Astrocyte of the hippocampus (primary cell): ENCODE data around the gene GARS1.
A peak's percentile ranks its signal among the peaks of the same experiment; 100 is the strongest.
"Not testable (repeated sequence)": the region's sequence is repeated elsewhere in the genome, so short reads cannot be mapped to it uniquely, and the experiment has no call there.

Experiments
- DNase-seq: peaks from one replicate; pipeline ENCODE4 v3.0.0; 2011; ENCODE audit warnings: low read depth, low spot score

Gene GARS1

GRCh38 chr7:30594540-30595435 lies at the start of gene GARS1:
Gene GARS1, plus strand, starts transcription at chr7:30594878. Its CDS starts 44 bp downstream, at chr7:30594922.
- DNase-seq = peak; percentile 97

GRCh38 chr7:30545791-30546555 lies 48.7 kb upstream of the GARS1 start:
- no peak for DNase-seq

- no peak for DNase-seq
Measured at GRCh38 chr7:30546596-30546995, 48.1 kb upstream of the GARS1 start.

GRCh38 chr7:30548845-30549244 lies 45.8 kb upstream of the GARS1 start:
- DNase-seq = peak; percentile 89

GRCh38 chr7:30549931-30550493 lies 44.7 kb upstream of the GARS1 start:
- no peak for DNase-seq

DNA sequence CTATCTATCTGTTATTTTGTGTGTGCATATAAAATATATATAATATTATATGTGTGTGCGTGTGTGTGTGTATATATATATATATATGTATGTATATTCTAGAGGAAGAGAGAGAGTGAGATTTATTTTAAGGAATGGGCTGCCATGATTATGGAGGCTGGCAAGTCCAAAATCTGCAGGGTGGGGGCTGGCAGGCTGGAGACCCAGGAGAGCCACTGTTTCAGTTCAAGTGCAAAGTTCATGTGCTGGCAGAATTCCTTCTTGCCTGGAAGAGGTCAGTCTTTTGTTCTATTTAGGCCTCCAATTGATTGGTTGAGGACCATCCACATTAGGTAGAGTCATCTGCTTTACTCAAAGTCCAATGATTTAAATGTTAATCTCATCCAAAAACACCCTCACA lies 42.3 kb upstream of the GARS1 start:
- no peak for DNase-seq

DNA sequence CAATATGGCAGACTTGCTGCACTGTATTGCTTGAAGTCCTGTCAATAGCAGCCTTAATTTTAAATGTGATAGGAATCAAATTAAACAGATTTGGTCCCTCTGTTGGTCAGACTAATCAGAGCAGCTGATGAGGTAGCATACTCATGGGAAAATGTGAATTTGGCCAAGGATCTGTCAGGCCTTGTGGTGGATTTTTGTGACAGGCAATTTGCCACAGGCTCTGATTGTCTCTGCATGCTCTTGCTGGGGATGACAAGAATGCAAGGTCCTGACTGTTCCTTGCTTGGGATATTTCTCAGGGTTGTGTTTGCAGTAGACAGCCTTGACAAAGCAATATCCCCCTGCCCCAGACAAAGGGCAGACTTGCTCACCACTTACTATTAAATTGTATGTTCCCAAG lies 41.5 kb upstream of the GARS1 start:
- peak; percentile 32 for DNase-seq

DNA sequence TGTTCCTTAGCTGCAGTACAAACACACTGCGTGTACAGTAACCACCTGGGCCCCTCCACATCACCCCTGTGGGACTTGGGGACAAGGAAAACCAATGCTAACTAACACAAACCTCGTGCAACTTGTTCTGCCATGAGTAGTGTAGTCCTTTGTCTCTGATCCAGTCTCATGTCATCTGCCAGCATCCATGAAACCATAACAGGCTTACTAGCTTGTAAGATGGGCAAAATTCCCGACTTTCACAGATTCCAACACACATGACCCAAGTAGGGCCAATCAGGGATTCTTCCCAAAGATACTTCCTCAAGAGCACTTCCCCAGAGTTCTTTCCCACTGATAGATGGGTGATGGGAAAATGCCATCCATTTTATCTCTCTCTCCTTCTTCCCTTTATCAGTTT lies 41.1 kb upstream of the GARS1 start:
- no peak for DNase-seq

DNA sequence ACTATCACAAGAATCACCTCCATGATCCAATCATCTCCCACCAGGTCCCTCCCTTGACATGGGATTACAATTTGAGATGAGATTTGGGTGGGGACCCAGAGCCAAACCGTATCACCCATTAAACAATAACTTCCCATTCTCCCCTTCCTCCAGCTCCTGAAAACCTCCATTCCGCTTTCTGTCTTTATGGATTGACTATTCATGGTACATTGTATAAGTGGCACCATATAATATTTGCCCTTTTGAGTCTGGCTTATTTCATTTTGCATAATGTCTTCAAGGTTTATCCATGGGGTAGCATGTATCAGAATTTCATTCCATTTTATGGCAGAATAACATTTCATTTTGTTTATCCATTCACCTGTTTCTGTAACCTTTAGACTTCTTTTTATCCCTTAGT lies 39.2 kb upstream of the GARS1 start:
- DNase-seq = no peak

DNA sequence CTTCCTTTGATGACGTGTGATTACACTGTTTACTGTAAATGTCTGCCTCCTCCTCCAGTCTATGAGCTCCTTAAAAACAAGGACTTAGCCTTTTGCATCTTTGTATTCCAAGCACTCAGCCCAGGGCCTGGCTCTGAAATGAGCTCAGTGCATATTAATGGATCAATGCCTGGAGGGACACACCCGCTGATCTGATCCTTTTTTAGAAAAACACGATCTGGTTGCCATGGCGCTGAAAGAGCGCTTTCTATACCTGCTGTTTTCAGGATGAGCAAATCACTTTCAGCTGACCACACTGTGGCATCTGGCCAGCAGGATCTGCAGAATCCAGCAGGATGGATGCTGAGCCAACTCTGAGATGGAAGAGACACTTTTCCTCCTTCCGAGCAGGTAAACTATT lies 37.8 kb upstream of the GARS1 start:
- peak; percentile 62 for DNase-seq

DNA sequence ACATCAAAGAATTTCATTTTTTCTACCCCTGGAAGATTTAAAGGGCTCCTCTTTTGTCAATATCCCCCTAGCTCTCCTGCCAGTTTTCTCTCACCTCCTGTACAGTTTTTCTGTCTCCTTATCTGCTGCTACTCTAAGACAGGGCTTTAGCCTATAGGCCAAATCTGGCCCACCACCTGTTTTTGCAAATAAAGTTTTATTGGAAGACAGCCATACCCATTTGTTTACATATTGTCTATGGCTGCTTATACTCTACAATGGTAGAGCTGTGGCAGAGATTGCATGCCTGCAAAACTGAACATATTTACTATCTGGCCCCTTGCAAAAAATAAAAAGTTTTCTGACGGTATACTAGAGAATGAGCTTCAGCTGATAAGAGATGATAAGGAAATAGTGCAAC lies 37.4 kb upstream of the GARS1 start:
- DNase-seq = no peak

DNA sequence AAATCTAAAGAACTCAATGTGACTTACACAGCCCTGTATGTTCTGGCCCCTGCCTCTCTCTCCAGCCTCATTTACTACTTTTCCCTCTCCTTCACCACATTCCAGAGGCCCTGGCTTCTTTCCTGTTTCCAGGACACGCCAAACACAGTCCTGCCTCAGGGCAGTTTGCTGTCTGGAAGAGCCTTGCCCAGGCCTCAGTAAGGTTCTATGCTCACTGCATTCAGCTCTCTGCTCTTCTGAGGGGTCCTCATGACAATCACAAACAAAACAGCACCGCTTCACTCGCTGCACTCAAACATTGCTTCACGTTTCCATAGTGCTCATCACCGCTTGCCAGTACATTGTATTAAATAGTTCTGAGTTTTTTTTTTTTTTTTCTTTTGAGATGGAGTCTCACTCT lies 35.1 kb upstream of the GARS1 start:
- peak; percentile 49 for DNase-seq

DNA sequence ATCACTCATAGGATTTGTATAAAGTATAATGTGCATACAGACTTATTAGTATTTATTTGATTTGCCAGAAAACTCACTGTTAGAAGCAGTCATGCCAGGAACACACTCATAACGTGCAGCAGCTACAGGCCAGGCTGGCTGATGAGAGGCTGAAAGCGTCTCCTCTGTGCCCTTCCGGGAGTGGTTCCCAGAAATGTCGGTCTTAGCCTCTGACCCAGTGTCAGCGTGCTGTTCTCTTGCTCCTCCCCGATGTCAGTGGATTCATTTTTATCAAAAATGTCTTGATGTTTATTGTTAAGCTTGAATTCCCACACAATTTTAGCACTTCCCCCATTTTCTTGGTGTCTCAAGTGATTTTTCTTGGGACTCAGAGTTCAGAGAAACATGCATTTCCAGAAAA lies 33.3 kb upstream of the GARS1 start:
- DNase-seq = no peak

DNA sequence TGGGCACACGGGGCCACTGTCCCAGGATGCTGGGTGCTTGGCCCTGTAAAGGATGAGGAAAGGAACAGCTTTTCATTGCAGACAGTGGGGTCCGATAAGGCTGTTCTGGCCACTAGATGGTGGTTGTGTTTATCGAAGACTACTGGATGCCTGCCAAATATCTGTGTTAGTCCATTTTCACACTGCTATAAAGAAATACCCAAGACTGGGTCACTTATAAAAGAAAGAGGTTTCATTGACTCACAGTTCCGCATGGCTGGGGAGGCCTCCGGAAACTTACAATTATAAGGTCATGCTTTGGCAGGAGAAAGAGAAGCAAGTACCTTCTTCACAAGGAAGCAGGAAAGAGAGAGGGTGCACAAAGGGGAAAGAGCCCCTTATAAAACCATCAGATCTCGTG lies 32.2 kb upstream of the GARS1 start:
- peak; percentile 52 for DNase-seq

DNA sequence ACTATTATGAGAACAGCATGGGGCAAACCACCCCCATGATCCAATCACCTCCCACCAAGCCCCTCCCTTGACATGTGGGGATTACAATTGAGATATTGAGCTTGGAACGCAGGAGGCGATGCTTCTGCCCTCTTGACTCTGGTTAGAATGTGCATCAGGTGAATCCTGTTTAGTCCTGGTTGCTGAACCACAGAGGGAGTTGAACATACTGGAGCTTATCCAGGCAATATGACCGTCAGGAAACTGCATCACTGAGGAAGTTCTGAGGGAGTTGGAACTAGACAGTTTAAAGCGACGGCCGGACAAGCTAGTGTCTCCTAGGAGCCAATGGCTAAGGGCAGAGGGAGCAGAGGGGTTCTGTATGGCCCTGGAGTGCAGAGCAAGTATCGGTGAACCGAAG lies 31.8 kb upstream of the GARS1 start:
- no peak for DNase-seq

GRCh38 chr7:30563326-30563942 lies 31.2 kb upstream of the GARS1 start:
- peak; percentile 79 for DNase-seq

GRCh38 chr7:30564243-30564892 lies 30.3 kb upstream of the GARS1 start:
- peak; percentile 93 for DNase-seq

GRCh38 chr7:30566596-30566995 lies 28.1 kb upstream of the GARS1 start:
- DNase-seq = no peak

GRCh38 chr7:30567081-30567480 lies 27.6 kb upstream of the GARS1 start:
- no peak for DNase-seq

- DNase-seq = not testable (repeated sequence)
Measured at GRCh38 chr7:30570238-30570637, 24.4 kb upstream of the GARS1 start.

DNA sequence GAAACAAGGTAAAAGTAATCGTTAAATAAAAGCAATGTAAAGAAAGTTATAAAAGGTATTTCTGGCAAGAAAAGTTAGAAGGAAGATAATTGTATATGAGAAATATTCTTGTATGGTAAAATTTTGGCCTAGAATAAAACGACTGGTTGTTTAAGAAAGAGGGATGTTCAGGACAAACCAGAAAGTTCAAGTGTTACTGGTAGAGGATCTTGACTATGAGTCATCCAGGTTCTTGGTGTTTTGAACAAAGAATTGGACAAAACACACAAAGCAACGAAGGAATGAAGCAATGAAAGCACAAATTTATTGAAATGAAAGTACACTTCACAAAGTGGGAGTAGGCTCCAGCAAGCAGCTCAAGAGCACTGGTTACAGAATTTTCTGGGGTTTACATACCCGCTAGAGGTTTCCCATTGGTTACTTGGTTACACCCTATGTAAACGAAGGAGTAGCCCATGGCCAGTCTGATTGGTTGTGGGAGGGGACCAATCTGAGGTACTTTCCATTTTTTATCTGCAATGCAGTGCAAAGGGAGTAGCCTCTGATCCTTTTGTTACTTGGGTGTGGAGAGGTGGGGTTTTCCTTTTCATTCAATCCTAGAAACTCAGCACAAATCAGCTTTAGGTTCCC lies 22.4 kb upstream of the GARS1 start:
- DNase-seq = no peak
